Heart right ventricle (tissue), 16 donors: Measurements from ENCODE around the gene CD81. TPM values are rescaled to one million over a fixed set of nuclear protein-coding genes. Genes with fewer than 3 reads are reported as not detected.
A peak's percentile ranks its signal among the peaks of the same experiment; 100 is the strongest.

Source experiments
- ATAC-seq, 8 donors: fragments of 200-7000 bp; cut with Tn5 transposase; one replicate each; pipeline ENCODE4 v1.9.1; 2020; ENCODE audit warnings: mild to moderate bottlenecking in 8 of 8, moderate library complexity in 8 of 8, moderate number of reproducible peaks in 1 of 8
- DNase-seq, 2 donors: peaks; one replicate each; pipeline ENCODE4 v3.0.0-alpha.2; 2020
- H3K27ac ChIP-seq, 10 donors: fragments of 200-600 bp; sonication (generic) in 2 of 10; one replicate each; pipeline versions ENCODE4 v1.5.0 to v1.8.0; 2020 to 2022; ENCODE audit warnings: mild to moderate bottlenecking in 3 of 10
- H3K27me3 ChIP-seq, 7 donors: fragments of 200-600 bp; one replicate each; pipeline ENCODE4 v1.8.0; 2021 to 2022; ENCODE audit warnings: mild to moderate bottlenecking in 2 of 7
- H3K36me3 ChIP-seq, 9 donors: fragments of 200-600 bp; sonication (generic) in 1 of 9; one replicate each; pipeline versions ENCODE4 v1.5.0 to v1.8.0; 2020 to 2022; ENCODE audit warnings: mild to moderate bottlenecking in 2 of 9
- H3K4me1 ChIP-seq, 9 donors: fragments of 200-600 bp; sonication (generic) in 1 of 9; one replicate each; pipeline versions ENCODE4 v1.5.0 to v1.8.0; 2020 to 2022; ENCODE audit warnings: mild to moderate bottlenecking in 4 of 9
- H3K4me3 ChIP-seq, 10 donors: fragments of 200-600 bp; sonication (generic) in 2 of 10; one replicate each; pipeline versions ENCODE4 v1.5.0 to v1.8.0; 2020 to 2022; ENCODE audit warnings: mild to moderate bottlenecking in 7 of 10, moderate library complexity in 2 of 10
- H3K9me3 ChIP-seq, 11 donors: fragments of 200-600 bp in 10 of 11; sonication (generic) in 2 of 11; one replicate each; pipeline versions ENCODE4 v1.5.0 to v1.8.0; 2013 to 2022; ENCODE audit warnings: mild to moderate bottlenecking in 2 of 11, control low read depth in 1 of 11, moderate library complexity in 1 of 11
- WGBS, 2 donors: extraction: QIAGEN DNeasy Blood & Tissue Kit; methylation state at CpG; one replicate each; pipeline ENCODE4 v1.1.7; 2013; ENCODE audit warnings: inconsistent platforms in 1 of 2; 5-methylcytosine and 5-hydroxymethylcytosine counted together
- intact Hi-C, 10 donors: fragments of 100-400 bp; cut with DNase I; formaldehyde crosslinking; loops; one replicate each; pipeline versions ENCODE4 v1.11.1 to v1.14.2; 2022
- polyA plus RNA-seq, 2 donors: library from polyadenylated mRNA; stranded (reverse); fragments of 200-250 nt; gene quantifications; one replicate each; pipeline ENCODE4 v1.2.3, GENCODE V29; 2013
- total RNA-seq, 10 donors: library from RNA; stranded (reverse); fragmentation: NEBNext Ultra II Directional in 3 of 10; extraction: Animal tissue kit (Norgen Biotek cat#: 25700) in 3 of 10; gene quantifications; one replicate each; pipeline versions ENCODE4 v1.2.1 to v1.2.4, GENCODE V29; 2021 to 2023
- TF ChIP-seq, protein P1 (sequence below), 9 donors: fragments of 200-600 bp; sonication (generic) in 2 of 9; IDR thresholded peaks; one replicate each; pipeline versions ENCODE4 v1.5.0 to v1.8.0; 2021 to 2022; ENCODE audit warnings: antibody characterized with exemption in 9 of 9, mild to moderate bottlenecking in 5 of 9, moderate library complexity in 1 of 9
- donor health status: Arrhythmogenic right ventricular cardiomyopathy.
- donor health status: ischemic (EF 13 %, LVEDD 7.1; RV severe dilation, severe dysfunction).
- donor health status: healthy with polysubstance abuse.
- donor health status: DM: no; HTN: yes; CAD: no.
- donor health status: DM: no; HTN: no; CAD: no.
- donor health status: ischemic (EF 25% LVEDD 6.9; RV normal size, moderate dysfunction).
- donor health status: ischemic (EF 25% LVEDD 5.7; RV mildly dilated, moderate dysfunction).
- donor health status: healthy.
- donor health status: DM: yes; HTN: yes; CAD: no.
- donor health status: Ischemic cardiomyopathy.
- donor health status: ischemic (EF 35%, LVEDD 5.7; RV mildly dilated, moderate dysfunction).
- donor health status: nonischemic (EF 11% LVEDD 7.7; RV severe dilation, severe dysfunction).
- donor health status: DM: yes; HTN: yes; CAD: no.
- donor health status: PGD.
- donor health status: ischemic (EF 29% LVEDD 5.4; RV normal size, mild dysfunction).
- donor health status: nonischemic (EF 23%, LVEDD 6.1; RV moderate dilation, normal function).

The CD81 gene
- total and polyA plus RNA-seq, 12 donors = 346 to 959 (median 513) TPM

DNA sequence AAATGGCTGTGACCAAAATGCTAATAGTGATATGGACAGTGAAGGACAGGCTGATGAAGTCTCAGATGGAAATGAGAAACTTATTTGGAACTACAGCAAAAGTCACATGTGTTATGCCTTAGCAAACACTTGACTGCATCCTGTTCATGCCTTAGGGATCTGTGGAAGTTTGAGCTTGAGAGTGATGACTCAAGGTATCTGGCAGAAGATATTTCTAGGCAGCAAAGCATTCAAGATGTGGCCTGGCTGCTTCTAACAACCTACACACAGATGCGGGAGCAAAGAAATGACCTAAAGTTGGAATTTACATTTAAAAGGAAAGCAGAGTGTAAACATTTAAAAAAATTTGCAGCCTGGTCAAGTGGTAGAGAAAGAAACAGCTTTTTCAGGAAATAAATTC lies 28.1 kb upstream of the CD81 start:
- Histone ChIP-seq H3K9me3 (peaks cover 0 to 28% (median 10%) of the 10 kb centered on the region in 11 donors), H3K36me3 (no peaks in the 10 kb centered on the region), H3K27me3 (no peaks in the 10 kb centered on the region), H3K4me1 (no peaks in the 10 kb centered on the region), H3K27ac (no peak overlapping the region), H3K4me3 (no peak overlapping the region)
- 95 to 100% methylated on average over 1 of the region's 1 CpG for WGBS, 2 donors
- ATAC-seq (no peak), DNase-seq (no peak)
- intact Hi-C loops = no loop called here
- TF ChIP-seq, protein P1, sequence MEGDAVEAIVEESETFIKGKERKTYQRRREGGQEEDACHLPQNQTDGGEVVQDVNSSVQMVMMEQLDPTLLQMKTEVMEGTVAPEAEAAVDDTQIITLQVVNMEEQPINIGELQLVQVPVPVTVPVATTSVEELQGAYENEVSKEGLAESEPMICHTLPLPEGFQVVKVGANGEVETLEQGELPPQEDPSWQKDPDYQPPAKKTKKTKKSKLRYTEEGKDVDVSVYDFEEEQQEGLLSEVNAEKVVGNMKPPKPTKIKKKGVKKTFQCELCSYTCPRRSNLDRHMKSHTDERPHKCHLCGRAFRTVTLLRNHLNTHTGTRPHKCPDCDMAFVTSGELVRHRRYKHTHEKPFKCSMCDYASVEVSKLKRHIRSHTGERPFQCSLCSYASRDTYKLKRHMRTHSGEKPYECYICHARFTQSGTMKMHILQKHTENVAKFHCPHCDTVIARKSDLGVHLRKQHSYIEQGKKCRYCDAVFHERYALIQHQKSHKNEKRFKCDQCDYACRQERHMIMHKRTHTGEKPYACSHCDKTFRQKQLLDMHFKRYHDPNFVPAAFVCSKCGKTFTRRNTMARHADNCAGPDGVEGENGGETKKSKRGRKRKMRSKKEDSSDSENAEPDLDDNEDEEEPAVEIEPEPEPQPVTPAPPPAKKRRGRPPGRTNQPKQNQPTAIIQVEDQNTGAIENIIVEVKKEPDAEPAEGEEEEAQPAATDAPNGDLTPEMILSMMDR (IDR thresholded peaks at IDR 0.05) = no peak

DNA sequence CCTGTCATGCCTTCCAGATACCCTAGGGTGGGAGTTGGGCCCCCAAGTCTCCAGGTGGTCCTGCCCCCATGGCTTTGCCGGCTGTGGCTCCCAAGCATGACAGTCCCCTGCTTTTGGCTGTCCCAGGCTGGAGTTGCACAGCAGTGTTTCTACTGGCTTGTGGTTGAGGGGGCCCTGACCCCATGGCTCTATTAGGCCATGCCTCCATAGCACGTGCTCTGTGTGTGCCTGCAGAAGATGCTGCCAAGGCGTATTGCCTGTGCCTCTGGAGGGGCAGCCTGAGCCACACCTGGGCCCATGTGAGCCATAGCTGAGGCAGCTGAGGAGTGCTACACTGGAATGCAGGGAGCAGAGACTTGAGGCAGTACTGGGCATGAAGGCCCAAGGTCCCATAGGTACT lies 25.4 kb upstream of the CD81 start:
- Histone ChIP-seq H3K4me3 (no peak overlapping the region), H3K4me1 (no peaks in the 10 kb centered on the region), H3K36me3 (no peaks in the 10 kb centered on the region), H3K9me3 (peaks cover 0 to 21% (median 10%) of the 10 kb centered on the region in 11 donors), H3K27ac (no peak overlapping the region), H3K27me3 (no peaks in the 10 kb centered on the region)
- intact Hi-C loops = no loop called here
- 84 to 89% methylated on average over 3 of the region's 3 CpGs for WGBS, 2 donors
- no peak for DNase-seq
- ATAC-seq = peak in 1 of 8 donors; percentile 21
- TF ChIP-seq, protein P1 (IDR thresholded peaks at IDR 0.05) = no peak

DNA sequence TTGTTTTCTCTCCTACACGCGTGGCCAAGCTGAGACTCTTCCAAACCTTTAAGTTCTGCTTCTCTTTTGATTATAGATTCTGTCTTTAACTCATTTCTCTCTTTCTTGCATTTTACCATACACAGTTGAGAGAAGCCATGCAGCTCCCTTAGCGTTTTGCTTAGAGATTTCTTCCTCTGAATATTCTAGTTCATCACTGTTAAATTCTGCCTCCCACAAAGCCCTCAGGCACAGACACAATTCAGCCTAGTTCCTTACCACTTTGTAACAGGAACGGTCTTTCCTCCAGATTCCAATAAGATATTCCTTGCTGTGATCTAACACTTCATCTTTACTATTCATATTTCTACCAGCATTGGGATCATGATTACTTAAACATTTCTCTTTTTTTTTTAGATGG lies 24.7 kb upstream of the CD81 start:
- ATAC-seq (no peak), DNase-seq (no peak)
- Histone ChIP-seq H3K36me3 (no peaks in the 10 kb centered on the region), H3K27me3 (no peaks in the 10 kb centered on the region), H3K27ac (no peak overlapping the region), H3K4me3 (no peak overlapping the region), H3K9me3 (peaks cover 0 to 21% (median 10%) of the 10 kb centered on the region in 11 donors), H3K4me1 (no peaks in the 10 kb centered on the region)
- WGBS, 2 donors = 78 to 87% methylated on average over 4 of the region's 4 CpGs
- intact Hi-C loops = no loop called here
- TF ChIP-seq, protein P1 (IDR thresholded peaks at IDR 0.05) = no peak

DNA sequence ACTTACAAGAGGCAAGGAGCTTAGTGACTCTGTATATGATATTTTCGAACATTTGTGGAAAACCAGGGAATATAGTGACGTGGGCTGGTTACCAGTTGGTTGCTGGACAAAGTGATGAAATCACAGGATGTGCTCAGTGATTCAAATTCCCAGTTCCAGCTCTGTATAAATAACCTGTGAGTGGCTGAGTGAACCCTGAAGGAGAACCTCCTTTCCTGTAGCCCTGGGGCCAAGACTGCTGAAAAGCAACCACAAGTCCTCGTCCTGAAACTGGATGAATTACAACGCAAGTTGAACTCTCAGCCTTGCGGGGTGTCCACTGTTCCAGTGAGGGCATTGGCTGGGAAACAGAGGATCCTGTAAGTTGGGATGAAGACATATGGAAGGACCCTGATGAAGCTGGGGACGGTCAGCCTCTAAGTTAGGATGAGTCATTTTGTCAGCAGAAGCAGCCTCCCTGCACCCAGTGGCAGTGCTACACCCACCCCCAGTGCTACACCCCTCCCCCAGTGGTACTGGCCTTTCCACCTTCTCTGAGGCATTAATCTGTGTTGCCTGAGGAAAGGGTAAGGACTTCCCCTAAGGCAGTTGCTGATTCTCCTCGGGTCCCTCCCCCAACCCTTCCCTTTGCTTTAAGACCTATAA lies 22.0 kb upstream of the CD81 start:
- TF ChIP-seq, protein P1 (IDR thresholded peaks at IDR 0.05) = no peak
- H3K27me3 ChIP-seq = no peaks in the 10 kb centered on the region
- 83 to 86% methylated on average over 7 of the region's 7 CpGs for WGBS, 2 donors

More for the DNA sequence above, 22.0 kb upstream of the CD81 start:
- H3K27ac ChIP-seq = no peak overlapping the region
- no peak overlapping the region for H3K4me3 ChIP-seq
- intact Hi-C loops = no loop called here
- ATAC-seq (no peak), DNase-seq (no peak)
- H3K4me1 ChIP-seq = no peaks in the 10 kb centered on the region
- no peaks in the 10 kb centered on the region for H3K36me3 ChIP-seq
- H3K9me3 ChIP-seq = peaks cover 0 to 5% (median 0%) of the 10 kb centered on the region in 11 donors
